Prostate gland (tissue), 2 donors: ENCODE results near the gene ALB.

Experiments used
- CTCF ChIP-seq, 4 experiments: fragments of 200-600 bp in 2 of 4; fragments of 450-650 bp in 2 of 4; sonication (generic) in 2 of 4; IDR thresholded peaks; 1 replicate in 3 of 4; 2 replicates in 1 of 4; pipeline ENCODE4 v1.5.1; 2016 to 2019; ENCODE audit warnings: antibody characterized with exemption in 4 of 4, mild to moderate bottlenecking in 2 of 4, moderate library complexity in 2 of 4
- POLR2A ChIP-seq: fragments of 450-650 bp; IDR thresholded peaks from one replicate; pipeline ENCODE4 v1.6.1; 2016; ENCODE audit warnings: antibody characterized with exemption, mild to moderate bottlenecking

GRCh38 chr4:73411731-73412414, 7.8 kb downstream of the ALB start:
- TF ChIP-seq CTCF (IDR thresholded peaks at IDR 0.05), result no peak
- no peak for TF ChIP-seq POLR2A
